Measurements from ENCODE around the gene GORAB.

Gene GORAB

DNA sequence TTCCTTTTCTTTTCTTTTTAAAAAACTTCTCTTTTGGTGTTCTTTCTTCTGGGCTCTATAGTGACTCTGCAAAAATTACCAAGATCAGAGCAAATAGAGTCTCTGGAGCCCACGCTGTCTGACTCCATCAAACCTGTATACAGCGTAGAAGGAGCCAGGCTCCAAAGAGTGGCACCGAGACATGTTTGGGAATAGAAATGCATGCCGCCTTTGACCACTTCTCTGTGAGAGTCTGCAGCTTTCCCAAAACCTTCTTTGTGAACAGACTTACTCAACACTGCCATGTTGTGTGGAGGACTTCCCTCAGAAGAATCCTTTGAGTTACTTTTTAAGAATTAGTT lies 55.3 kb downstream of the GORAB start:
- in situ Hi-C loops (cut with MboI; ENCODE audit: low sequenced_read_pairs), result no loop called here

DNA sequence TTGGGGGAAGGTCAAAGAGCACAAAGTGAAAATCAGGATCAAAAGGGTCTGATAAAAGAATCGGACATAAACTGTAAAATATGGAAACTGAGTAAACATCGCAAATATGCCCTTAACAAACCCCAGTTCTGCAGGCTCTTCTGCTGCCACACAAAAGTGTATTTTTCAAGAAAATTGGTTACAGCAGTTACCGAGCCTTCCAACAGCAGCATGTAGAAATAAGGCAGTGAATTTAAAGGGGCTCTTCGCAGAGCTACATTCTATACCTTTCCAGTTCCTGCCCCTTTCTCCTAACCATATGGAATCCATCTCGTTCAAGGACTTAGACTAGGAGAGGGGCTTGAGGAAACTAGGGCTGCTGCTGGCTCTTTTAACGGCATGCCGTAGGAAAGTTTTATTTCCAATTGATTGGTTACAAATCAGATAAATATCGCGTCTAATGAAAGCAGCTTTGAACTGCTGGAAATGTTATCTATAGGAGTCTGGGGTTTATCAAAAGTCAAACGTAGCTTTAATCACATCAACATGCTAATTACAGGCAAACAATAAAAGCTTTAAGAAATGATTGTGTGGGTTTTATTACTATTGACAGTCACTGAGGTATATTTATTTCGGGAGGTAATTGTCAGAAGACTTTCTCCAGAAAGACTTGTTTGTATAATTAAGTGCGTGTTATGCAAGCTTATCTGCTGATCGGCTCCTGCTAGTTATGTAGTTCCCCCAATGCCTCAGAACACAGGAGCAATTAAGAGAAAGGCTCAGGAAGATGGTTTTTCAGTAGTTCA lies 59.1 kb downstream of the GORAB start:
- in situ Hi-C loops (cut with MboI; ENCODE audit: low sequenced_read_pairs), result no loop called here

DNA sequence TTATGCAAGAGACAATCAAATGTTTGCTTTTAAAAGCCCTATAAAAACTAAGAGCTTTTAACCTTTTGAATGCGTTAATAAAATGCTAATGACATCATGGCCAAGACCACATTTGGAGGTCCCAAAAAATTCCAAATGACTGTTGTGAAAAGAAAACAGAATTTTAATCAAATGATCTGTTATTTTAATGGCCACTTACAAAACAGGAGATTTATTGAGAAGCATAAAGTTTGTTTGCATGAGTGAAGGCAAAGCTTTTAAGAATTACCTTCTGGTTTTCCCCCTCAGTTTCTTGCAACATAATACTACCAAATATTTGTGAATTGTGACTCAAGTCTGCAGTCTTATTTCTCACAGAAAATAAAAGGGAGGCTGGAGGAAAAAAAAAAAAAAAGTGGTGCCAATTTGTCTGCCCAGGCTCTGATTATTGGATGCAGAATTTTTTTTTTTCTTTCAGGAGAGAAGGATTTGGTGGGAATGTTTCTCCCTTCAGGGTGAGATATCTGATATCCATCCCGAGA lies 60.7 kb downstream of the GORAB start:
- in situ Hi-C loops (cut with MboI; ENCODE audit: low sequenced_read_pairs), result no loop called here

DNA sequence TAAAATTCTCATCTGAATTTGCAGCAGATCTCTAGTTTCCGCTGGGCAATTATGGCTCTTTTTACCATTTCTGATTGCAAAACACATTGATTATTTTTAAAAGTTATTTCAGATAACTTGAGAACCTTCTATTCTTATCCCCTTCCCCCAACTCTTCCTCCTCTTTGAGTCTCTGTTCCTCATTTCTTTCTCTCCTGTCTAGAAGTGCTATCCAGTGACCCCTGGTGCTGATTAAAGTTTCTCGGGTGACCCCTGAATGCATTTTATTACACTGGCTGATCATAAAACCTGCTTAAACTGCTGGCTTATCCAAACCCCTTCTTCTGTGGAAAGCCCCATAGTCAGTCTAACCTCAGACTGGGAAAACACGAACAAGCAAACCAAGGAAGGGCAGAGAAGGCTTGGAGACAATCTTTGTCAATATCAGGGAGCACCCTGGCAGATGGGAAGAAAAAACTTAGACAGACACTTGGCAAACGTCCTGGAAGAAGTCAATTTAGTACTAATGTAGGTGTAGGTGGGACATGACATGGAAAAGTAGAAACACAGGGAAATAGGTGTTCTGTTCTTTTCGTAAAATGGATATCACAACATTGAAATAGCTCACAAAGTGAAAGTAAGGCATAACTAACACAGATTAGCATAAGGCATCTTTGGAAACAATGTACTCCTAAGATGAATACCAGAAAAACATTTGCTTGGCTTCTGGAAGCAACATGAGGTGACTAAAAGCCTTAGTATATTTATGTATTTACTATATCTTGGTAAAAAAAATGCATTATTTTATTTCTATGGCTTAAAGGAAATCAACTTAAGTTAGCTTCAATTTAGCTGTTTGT lies 61.4 kb downstream of the GORAB start:
- in situ Hi-C loops (cut with MboI; ENCODE audit: low sequenced_read_pairs), result no loop called here

DNA sequence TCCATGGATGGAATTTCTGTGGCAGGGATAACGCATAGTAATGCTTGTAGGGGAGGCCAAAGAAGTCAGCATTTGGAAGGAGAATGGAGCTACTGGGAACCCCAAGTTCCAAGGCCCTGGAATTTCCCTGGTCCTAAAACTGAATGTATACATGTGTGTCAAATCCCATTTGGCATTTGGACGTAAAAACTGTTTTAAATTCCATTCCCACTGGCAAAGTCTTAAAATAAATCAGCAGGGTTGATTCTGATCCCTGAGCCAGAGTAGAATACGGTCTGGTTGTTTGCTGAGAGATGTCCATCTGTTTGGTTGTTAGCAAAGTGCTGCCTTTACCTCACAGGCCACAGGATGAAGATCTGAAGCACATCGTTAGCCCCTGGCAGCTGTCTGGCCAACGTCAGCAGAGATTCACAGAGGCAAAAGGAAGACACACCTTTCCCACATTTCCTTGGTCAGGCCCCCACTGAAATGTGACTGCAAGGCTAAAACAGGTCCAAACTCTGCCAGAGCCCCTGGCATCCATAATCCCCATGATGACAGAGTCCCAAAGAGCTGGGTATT lies 62.2 kb downstream of the GORAB start:
- in situ Hi-C loops (cut with MboI; ENCODE audit: low sequenced_read_pairs), result no loop called here

DNA sequence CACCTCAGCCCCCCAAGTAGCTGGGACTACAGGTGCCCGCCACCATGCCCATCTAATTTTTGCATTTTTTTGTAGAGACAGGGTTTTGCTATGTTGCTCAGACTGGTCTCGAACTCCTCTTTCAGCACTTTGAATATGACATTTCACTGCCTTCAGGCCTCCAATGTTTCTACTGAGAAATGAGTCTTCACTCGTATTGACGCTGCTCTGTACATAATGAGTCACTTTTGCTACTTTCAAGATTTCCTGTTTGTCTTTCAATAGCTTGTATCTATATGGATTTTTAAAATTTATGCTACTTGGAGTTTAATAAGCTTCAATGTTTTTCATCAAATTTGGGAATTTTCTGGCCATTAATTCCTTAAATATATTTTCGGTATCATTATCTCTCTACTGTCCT lies 64.7 kb downstream of the GORAB start:
- in situ Hi-C loops (cut with MboI; ENCODE audit: low sequenced_read_pairs), result no loop called here

DNA sequence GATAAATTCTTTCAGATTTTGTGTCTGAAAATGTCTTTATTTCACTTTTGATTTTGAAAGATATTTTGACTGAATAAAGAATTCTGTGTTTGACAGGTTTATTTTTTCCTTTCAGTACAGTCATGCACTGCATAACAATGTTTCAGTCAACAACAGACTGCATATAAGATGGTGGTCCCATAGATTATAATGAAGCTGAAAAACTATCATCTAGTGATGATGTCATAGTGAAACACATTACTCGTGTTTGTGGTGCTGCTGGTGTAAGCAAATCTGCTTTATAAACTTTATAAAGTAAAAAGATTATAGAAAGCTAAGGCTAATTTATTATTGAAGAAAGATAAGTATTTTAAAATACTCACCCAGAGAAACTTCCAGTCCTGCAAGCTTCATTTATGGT lies 66.7 kb downstream of the GORAB start:
- in situ Hi-C loops (cut with MboI; ENCODE audit: low sequenced_read_pairs), result no loop called here

DNA sequence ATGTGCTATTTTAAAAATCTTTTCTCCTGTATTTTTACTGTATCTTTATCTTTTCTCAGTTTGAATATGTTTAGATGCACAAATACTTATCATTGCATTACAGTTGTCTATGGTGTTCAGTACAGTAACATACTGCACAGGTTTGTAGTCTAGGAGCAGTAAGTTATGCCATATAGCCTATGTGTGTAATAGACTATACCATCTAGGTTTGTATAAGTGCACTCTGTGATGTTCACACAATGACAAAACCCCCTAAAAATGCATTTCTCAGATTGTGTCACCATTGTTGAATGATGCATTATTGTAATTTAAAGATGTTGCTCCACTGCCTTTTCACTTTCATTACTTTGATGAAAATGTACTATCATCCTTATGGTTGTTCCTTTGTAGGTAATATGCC lies 67.1 kb downstream of the GORAB start:
- in situ Hi-C loops (cut with MboI; ENCODE audit: low sequenced_read_pairs), result no loop called here

DNA sequence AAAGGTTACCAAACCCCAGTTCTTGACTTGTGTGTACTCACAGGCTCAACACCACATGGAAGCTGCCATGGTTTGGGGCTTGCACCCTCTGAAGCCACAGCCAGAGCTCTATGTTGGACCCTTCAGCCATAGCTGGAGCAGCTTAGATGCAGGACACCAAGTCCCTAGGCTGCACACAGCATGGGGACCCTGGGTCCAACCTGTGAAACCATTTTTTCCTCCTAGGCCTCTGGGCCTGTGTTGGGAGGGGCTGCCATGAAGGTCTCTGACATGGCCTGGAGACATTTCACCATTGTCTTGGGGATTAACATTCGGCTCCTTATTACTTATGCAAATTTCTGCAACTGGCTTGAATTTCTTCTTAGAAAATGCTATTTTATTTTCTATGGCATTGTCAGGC lies 69.9 kb downstream of the GORAB start:
- in situ Hi-C loops (cut with MboI; ENCODE audit: low sequenced_read_pairs), result no loop called here

Measured in HL-60/S4 (cell line).